Epithelial cell of prostate (primary cell): ENCODE measurements around the gene ANKRD29.
"Not testable (repeated sequence)": the region's sequence is repeated elsewhere in the genome, so short reads cannot be mapped to it uniquely, and the experiment has no call there.

Source experiments
- DNase-seq: peaks from one replicate; pipeline ENCODE4 v3.0.0-alpha.2; 2011; ENCODE audit warnings: low read depth, low spot score
- H3K27ac ChIP-seq: fragments of 450-650 bp; 2 replicates; pipeline ENCODE4 v1.5.1; 2017; ENCODE audit warnings: mild to moderate bottlenecking

ANKRD29 gene

DNA sequence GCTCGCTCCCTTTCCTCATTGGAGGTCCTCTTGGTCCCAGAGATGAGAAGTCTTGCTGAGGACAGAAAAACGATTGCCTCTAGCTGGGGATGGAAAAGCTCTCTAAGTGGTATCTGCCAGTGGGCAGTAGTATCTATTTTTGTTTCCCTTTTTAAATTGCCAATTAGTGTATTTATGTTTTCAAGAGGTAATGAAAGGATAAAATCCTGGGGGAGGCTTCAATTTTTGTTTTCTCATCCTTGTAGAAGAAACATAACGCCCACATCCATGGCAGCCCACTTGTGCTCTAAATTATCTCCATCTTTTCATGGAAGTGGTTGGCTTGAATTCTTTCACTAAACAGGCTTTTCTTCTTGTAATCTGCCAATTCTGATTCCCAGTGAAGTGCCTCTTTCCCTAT is 14.3 kb downstream of the ANKRD29 start:
- no peak overlapping the region for H3K27ac ChIP-seq
- no peak for DNase-seq

GRCh38 chr18:23646282-23646681 is 16.4 kb downstream of the ANKRD29 start:
- DNase-seq = no peak
- H3K27ac ChIP-seq = no peak overlapping the region

GRCh38 chr18:23645568-23646175 is 17.0 kb downstream of the ANKRD29 start:
- no peak for DNase-seq
- H3K27ac ChIP-seq = no peak overlapping the region

GRCh38 chr18:23643815-23644490 is 18.8 kb downstream of the ANKRD29 start:
- no peak for DNase-seq
- H3K27ac ChIP-seq = no peak overlapping the region

GRCh38 chr18:23641937-23642666 is 20.6 kb downstream of the ANKRD29 start:
- H3K27ac ChIP-seq = no peak overlapping the region
- DNase-seq = no peak

- H3K27ac ChIP-seq = no peak overlapping the region
- DNase-seq = no peak
Measured at GRCh38 chr18:23641143-23641720, 21.5 kb downstream of the ANKRD29 start.

DNA sequence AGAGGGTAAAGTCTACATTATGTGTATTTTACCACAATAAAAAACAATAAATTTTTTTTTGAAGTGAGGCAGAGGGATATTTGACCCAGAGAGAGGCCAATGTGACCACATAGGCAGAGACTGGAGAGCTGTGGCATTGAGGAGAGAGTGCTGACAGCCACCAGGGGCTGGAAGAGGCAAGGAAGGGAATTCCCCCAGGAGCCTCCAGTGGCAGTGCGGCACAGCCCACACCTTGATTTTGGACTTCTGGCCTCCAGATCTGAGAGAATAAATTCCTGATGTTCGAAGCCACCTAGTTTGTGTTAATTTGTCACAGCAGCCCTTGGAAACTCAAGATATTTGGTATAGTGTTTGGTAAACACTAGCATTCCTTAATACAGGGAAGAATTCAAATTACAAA is 22.7 kb downstream of the ANKRD29 start:
- DNase-seq = no peak
- H3K27ac ChIP-seq = no peak overlapping the region

GRCh38 chr18:23636433-23636832 is 26.3 kb downstream of the ANKRD29 start:
- H3K27ac ChIP-seq, DNase-seq: not testable (repeated sequence)

GRCh38 chr18:23636071-23636399 is 26.7 kb downstream of the ANKRD29 start:
- H3K27ac ChIP-seq = peak overlapping the region; percentile 44
- no peak for DNase-seq

DNA sequence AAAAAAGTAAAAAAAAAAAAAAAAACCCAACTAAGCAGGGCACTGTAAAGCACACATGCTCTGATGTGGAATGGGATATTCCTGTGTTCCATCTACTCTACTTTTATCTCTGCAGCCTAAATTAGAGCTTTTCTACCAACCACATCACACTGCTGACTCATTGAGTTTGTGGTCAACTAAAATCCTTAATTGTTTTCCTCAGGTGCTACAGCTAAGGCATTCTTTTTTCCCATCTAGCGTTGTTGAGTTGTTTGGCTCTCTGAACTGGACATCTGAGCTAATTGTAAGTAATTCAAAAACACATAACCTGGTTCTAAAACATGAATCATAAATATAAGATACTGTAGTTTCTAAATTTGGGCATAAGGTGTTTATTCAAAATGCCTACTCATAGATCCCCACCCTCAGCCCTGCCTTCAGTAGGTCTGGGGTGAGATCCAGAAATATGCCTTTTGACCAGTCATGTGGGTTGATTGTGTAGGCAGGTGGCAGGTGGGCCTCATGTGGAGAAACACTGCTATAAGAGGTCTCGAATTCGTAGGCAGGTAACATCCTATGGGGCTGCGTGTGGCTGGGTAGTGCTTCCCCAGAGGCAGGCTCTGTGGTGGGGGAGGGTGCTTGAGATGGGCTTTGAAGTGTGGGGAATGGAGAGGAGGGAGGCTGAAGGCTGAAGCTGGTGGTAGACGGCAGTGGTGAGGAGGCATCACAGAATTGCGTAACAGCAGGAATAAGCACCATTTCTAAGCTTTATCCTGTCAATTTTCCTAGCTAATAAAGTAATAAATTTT is 27.2 kb downstream of the ANKRD29 start:
- no peak for DNase-seq
- H3K27ac ChIP-seq = peak overlapping the region; percentile 44

DNA sequence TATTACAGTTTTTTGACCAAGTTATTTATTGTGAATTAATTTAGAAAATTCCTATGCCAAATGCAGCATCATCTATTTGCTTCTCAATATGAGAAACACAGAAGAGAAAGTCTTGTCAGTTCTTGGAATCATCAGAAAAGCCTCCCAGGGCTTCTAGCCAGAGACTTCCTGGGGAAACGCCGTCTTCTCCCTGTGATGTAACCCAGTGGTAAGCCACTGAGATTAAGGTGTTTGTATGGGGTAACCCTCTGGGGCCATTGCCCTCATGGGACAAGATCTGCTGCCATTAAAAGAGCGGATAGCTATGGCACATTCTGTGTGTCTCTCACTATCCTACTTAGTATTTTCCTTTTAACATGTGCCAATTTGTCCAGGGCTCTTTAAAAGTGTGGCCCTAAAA is 28.0 kb downstream of the ANKRD29 start:
- H3K27ac ChIP-seq = peak overlapping the region; percentile 44
- DNase-seq = no peak

DNA sequence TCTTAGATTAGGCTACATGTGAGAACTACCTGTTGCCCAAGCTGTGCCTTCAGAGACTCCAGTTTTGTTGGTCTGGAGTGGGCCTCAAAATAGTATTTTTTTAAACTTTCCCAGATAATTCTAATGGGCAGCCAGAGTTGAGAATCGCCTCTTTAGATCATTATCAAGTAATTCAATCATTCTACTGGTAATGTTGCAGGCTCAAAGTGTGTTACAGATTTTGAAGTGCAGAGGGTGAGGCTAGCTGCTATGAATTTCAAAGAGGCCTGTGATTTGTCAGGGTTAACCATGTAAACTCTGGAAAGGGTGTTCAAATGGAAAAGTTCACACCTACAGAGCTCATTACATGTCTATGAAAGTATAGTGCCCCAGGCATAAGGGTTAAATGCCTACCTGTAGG is 30.1 kb downstream of the ANKRD29 start:
- DNase-seq = no peak
- H3K27ac ChIP-seq = no peak overlapping the region

DNA sequence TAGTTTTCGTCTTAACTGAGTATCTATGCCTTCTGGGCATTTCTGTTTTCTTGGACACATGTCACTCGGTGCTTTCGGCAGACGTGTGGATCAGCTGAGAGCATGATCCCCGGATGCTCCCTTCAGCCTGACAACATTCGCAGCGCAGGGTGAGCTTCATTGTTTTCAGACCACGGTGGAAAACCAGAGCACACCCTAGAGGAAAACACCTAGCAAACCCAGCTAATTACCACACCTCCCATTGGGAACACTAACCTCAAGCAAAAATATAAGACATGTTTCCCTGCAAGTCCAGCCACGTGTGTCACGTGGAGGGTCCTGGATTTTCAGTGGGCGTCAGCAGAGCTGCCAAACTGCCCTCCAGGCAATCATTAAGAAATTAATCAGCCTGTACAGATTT is 31.0 kb downstream of the ANKRD29 start:
- no peak overlapping the region for H3K27ac ChIP-seq
- DNase-seq = no peak

- no peak overlapping the region for H3K27ac ChIP-seq
- DNase-seq = no peak
Measured at GRCh38 chr18:23631312-23631711, 31.4 kb downstream of the ANKRD29 start.

- no peak overlapping the region for H3K27ac ChIP-seq
- DNase-seq = no peak
Measured at GRCh38 chr18:23629444-23629946, 33.2 kb downstream of the ANKRD29 start.

GRCh38 chr18:23627970-23628369 is 34.7 kb downstream of the ANKRD29 start:
- H3K27ac ChIP-seq = peak overlapping the region; percentile 92
- no peak for DNase-seq

GRCh38 chr18:23627321-23627720 is 35.4 kb downstream of the ANKRD29 start:
- peak overlapping the region; percentile 92 for H3K27ac ChIP-seq
- peak; percentile 41 for DNase-seq

DNA sequence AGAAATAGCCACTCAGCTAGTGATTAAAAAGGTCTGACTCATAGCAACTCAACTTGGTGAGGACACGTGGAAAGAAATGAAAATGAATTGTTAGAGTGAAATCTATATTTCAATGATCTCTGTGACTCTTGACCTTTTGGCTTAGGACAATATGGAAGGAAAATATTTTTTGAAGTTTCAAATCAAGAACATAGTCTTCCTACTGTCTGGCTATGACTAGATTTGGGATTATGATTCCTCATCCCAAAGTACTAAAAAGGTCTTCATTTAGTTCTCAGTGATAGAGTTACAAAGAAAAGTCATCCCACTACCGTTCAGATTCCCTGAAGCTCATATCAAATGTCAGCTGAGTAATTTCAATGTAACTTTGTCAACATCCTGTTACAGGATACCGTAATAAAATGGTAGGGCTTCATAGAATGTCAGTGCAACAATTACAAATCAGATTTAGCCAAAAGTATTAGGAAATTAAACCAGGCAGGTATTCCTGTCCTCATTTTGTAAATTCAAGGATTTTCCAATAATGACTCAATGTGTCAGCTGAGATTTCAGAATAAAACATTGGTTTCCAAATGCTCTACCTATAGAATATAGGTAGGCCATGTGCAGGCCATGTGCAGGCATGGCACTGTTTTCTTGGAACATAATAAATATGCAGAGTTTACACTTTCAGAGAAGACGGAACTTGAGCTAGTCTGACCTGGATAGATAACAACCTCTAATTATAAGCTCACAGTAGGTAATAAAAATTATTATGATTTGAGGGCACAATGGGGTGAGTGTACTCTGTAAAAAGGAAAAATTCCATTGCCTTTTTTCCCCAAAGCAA is 36.0 kb downstream of the ANKRD29 start:
- no peak for DNase-seq
- peak overlapping the region; percentile 92 for H3K27ac ChIP-seq

- DNase-seq = no peak
- H3K27ac ChIP-seq = no peak overlapping the region
Measured at GRCh38 chr18:23623040-23623439, 39.7 kb downstream of the ANKRD29 start.
